ENCODE measurements around the gene PLCB3.
"Not testable (repeated sequence)": the region's sequence is repeated elsewhere in the genome, so short reads cannot be mapped to it uniquely, and the experiment has no call there.

The PLCB3 gene

GRCh38 chr11:64305075-64305690 is 53.9 kb downstream of the PLCB3 start, which contains the start of gene ESRRA:
ESRRA (plus strand) TSS chr11:64305524; CDS start chr11:64307180, 1,656 bp downstream.
- Histone ChIP-seq H3K4me3 (replicated peaks; ENCODE audit: insufficient read depth, low read length) (peak within 1 kb of the TSS; percentile 53), H3K27me3 (ENCODE audit: insufficient read depth, poor library complexity, severe bottlenecking) (peaks cover 7% of the 10 kb centered on the region), H3K27ac (replicated peaks) (peak within 1 kb of the TSS; percentile 98)
- DNase-seq (ENCODE audit: low read depth in 1 of 2, low spot score in 1 of 2): peak; percentile 99
- TF ChIP-seq POLR2AphosphoS5 (IDR thresholded peaks at IDR 0.05; ENCODE audit: low read depth) (no peak), SPI1 (IDR thresholded peaks at IDR 0.05; ENCODE audit: borderline replicate concordance, low read depth) (no peak)
- TF ChIP-seq, protein P1, sequence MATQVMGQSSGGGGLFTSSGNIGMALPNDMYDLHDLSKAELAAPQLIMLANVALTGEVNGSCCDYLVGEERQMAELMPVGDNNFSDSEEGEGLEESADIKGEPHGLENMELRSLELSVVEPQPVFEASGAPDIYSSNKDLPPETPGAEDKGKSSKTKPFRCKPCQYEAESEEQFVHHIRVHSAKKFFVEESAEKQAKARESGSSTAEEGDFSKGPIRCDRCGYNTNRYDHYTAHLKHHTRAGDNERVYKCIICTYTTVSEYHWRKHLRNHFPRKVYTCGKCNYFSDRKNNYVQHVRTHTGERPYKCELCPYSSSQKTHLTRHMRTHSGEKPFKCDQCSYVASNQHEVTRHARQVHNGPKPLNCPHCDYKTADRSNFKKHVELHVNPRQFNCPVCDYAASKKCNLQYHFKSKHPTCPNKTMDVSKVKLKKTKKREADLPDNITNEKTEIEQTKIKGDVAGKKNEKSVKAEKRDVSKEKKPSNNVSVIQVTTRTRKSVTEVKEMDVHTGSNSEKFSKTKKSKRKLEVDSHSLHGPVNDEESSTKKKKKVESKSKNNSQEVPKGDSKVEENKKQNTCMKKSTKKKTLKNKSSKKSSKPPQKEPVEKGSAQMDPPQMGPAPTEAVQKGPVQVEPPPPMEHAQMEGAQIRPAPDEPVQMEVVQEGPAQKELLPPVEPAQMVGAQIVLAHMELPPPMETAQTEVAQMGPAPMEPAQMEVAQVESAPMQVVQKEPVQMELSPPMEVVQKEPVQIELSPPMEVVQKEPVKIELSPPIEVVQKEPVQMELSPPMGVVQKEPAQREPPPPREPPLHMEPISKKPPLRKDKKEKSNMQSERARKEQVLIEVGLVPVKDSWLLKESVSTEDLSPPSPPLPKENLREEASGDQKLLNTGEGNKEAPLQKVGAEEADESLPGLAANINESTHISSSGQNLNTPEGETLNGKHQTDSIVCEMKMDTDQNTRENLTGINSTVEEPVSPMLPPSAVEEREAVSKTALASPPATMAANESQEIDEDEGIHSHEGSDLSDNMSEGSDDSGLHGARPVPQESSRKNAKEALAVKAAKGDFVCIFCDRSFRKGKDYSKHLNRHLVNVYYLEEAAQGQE (IDR thresholded peaks at IDR 0.05; ENCODE audit: insufficient replicate concordance, low read depth): no peak

DNA sequence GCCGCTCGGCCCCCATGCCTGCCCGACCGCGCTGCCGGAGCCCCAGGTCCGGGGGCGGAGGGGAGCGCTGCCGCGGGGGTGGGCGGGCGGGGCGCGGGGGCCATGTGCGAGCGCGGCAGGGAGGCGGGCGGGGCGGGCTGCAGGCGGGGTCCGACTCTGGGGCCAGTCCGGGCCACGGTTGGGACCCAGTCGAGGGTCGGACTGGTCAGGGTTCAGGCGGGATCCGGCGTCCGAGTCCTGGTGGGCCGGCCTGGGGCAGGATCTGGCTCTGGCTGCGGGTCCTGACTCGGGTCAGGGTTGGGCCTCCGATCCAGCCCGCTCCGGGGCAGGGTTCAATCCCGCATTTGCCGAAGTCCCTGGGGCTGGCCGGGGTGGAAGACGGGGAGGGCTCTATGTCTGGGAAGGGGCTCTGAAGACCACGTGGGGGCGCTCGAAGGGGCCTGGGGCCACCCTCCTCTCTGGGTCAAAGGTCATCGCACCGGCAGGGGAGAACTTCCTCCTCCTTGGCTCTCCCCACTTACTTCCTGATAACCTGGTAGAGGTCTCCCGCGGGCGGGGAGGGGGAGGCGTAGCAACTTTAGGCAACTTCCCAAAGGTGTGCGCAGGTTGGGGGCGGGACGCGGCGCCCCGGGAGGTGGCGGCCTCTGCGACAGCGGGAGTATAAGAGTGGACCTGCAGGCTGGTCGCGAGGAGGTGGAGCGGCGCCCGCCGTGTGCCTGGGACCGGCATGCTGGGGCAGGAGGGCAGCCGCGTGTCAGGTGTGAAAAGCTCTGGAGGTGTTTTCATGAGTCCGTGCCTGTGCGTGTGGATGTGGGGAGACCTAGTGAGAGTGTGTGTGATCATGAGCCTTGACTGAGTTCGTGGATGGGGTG is 54.6 kb downstream of the PLCB3 start:
- peak; percentile 54 for TF ChIP-seq POLR2AphosphoS5 (IDR thresholded peaks at IDR 0.05; ENCODE audit: low read depth)
- TF ChIP-seq CTCF (IDR thresholded peaks at IDR 0.05; ENCODE audit: insufficient read depth, low read length): no peak
- TF ChIP-seq GABPA (IDR thresholded peaks at IDR 0.05; ENCODE audit: low read depth): no peak
- DNase-seq (ENCODE audit: low read depth in 1 of 2, low spot score in 1 of 2): peak; percentile 85 to 92
- peak overlapping the region; percentile 94 for H3K27ac ChIP-seq (replicated peaks)

GRCh38 chr11:64306563-64306875 is 55.2 kb downstream of the PLCB3 start:
- H3K4me3 ChIP-seq (replicated peaks; ENCODE audit: insufficient read depth, low read length): peak overlapping the region; percentile 53
- TF ChIP-seq GABPA (IDR thresholded peaks at IDR 0.05; ENCODE audit: low read depth) (no peak), CTCF (IDR thresholded peaks at IDR 0.05; ENCODE audit: insufficient read depth, low read length) (no peak), SPI1 (IDR thresholded peaks at IDR 0.05; ENCODE audit: borderline replicate concordance, low read depth) (no peak), POLR2AphosphoS5 (IDR thresholded peaks at IDR 0.05; ENCODE audit: low read depth) (peak; percentile 12; the same call in 1 of the 2 replicates)
- TF ChIP-seq, protein P1 (IDR thresholded peaks at IDR 0.05; ENCODE audit: insufficient replicate concordance, low read depth): no peak
- no peaks in the 10 kb centered on the region for H3K27me3 ChIP-seq (ENCODE audit: insufficient read depth, poor library complexity, severe bottlenecking)
- H3K27ac ChIP-seq (replicated peaks): peak overlapping the region; percentile 94
- no peak for DNase-seq (ENCODE audit: low read depth in 1 of 2, low spot score in 1 of 2)

More for the DNA sequence above, 54.6 kb downstream of the PLCB3 start:
- no peaks in the 10 kb centered on the region for H3K27me3 ChIP-seq (ENCODE audit: insufficient read depth, poor library complexity, severe bottlenecking)
- H3K4me3 ChIP-seq (replicated peaks; ENCODE audit: insufficient read depth, low read length): peak overlapping the region; percentile 53

DNA sequence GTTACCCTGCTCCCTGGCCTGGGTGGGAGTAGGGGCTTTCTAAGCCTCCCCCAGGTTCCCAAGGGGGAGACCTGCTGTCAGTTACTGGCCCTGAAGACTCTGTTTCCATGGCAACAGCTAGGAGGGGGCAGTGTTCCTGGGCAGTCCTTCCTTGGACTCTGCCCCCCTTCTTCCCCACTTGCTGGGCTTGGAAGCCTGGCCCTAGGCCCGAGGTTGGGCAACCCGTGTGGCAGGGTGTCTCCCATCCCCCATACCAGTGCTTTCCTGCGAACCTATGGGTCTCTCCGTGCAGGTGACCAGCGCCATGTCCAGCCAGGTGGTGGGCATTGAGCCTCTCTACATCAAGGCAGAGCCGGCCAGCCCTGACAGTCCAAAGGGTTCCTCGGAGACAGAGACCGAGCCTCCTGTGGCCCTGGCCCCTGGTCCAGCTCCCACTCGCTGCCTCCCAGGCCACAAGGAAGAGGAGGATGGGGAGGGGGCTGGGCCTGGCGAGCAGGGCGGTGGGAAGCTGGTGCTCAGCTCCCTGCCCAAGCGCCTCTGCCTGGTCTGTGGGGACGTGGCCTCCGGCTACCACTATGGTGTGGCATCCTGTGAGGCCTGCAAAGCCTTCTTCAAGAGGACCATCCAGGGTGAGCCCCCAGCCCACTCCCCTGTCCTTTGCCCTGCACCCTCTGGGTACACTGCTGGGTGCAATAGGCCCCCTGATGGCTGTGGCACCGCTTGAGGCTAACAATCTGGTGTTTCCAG is 55.7 kb downstream of the PLCB3 start:
- TF ChIP-seq SPI1 (IDR thresholded peaks at IDR 0.05; ENCODE audit: borderline replicate concordance, low read depth) (no peak), POLR2AphosphoS5 (IDR thresholded peaks at IDR 0.05; ENCODE audit: low read depth) (no peak; the same call in 1 of the 2 replicates)
- TF ChIP-seq, protein P1 (IDR thresholded peaks at IDR 0.05; ENCODE audit: insufficient replicate concordance, low read depth): no peak
- DNase-seq (ENCODE audit: low read depth in 1 of 2, low spot score in 1 of 2): peak in 1 of 2 experiments; percentile 36
- Histone ChIP-seq H3K4me3 (replicated peaks; ENCODE audit: insufficient read depth, low read length) (peak overlapping the region; percentile 53), H3K27me3 (ENCODE audit: insufficient read depth, poor library complexity, severe bottlenecking) (no peaks in the 10 kb centered on the region), H3K27ac (replicated peaks) (peak overlapping the region; percentile 94)

DNA sequence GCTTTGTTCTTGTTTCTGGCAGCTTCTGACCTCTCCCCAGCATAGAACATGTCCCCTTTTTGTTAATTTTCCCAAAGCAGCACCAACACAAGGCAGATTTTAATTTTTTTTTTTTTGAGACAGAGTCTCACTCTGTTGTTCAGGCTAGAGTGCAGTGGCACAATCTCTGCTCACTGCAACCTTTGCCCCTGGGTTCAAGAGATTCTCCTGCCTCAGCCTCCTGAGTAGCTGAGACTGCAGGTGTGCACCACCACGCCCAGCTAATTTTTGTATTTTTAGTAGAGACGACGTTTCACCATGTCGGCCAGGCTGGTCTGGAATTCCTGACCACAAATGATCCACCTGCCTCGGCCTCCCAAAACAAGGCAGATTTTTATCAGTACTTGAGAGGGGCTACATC is 56.5 kb downstream of the PLCB3 start:
- H3K27ac ChIP-seq (replicated peaks); DNase-seq (ENCODE audit: low read depth in 1 of 2, low spot score in 1 of 2); H3K4me3 ChIP-seq (replicated peaks; ENCODE audit: insufficient read depth, low read length); H3K27me3 ChIP-seq (ENCODE audit: insufficient read depth, poor library complexity, severe bottlenecking): not testable (repeated sequence)

Measured in HL-60 (cell line).